HUDEP-2 (cell line): Measurements from ENCODE around the gene KIF6.
"Not testable (repeated sequence)": the region's sequence is repeated elsewhere in the genome, so short reads cannot be mapped to it uniquely, and the experiment has no call there.

Experiments used
- DNase-seq, 76 experiments: peaks; one replicate each; lab custom pipeline; 2025; ENCODE audit not compliant: unreplicated experiment in 76 of 76; lab: John Stamatoyannopoulos, UW

Gene KIF6

GRCh38 chr6:39515006-39515405 lies 210.2 kb downstream of the KIF6 start:
- DNase-seq = no peak

- DNase-seq = not testable (repeated sequence)
Observed at GRCh38 chr6:39509831-39510230, 215.4 kb downstream of the KIF6 start.

GRCh38 chr6:39508515-39508914 lies 216.7 kb downstream of the KIF6 start:
- DNase-seq = no peak

GRCh38 chr6:39507331-39507998 lies 217.7 kb downstream of the KIF6 start:
- DNase-seq = no peak

- not testable (repeated sequence) for DNase-seq
Observed at GRCh38 chr6:39502362-39502955, 222.7 kb downstream of the KIF6 start.

- no peak for DNase-seq
Observed at GRCh38 chr6:39499053-39499452, 226.2 kb downstream of the KIF6 start.

GRCh38 chr6:39498096-39498495 lies 227.1 kb downstream of the KIF6 start:
- DNase-seq = no peak

- DNase-seq = no peak
Observed at GRCh38 chr6:39496915-39497314, 228.3 kb downstream of the KIF6 start.

- no peak for DNase-seq
Observed at GRCh38 chr6:39496456-39496855, 228.8 kb downstream of the KIF6 start.

GRCh38 chr6:39495640-39496039 lies 229.6 kb downstream of the KIF6 start:
- DNase-seq = no peak

- DNase-seq = no peak
Observed at GRCh38 chr6:39494998-39495397, 230.2 kb downstream of the KIF6 start.

GRCh38 chr6:39493777-39494176 lies 231.4 kb downstream of the KIF6 start:
- no peak for DNase-seq

- DNase-seq = no peak
Observed at GRCh38 chr6:39493174-39493573, 232.0 kb downstream of the KIF6 start.

GRCh38 chr6:39490108-39490507 lies 235.1 kb downstream of the KIF6 start:
- DNase-seq = no peak

GRCh38 chr6:39488255-39488879 lies 236.8 kb downstream of the KIF6 start:
- DNase-seq = no peak

GRCh38 chr6:39484276-39484675 lies 240.9 kb downstream of the KIF6 start:
- DNase-seq = no peak

GRCh38 chr6:39479819-39480218 lies 245.4 kb downstream of the KIF6 start:
- DNase-seq = not testable (repeated sequence)

GRCh38 chr6:39476670-39477069 lies 248.5 kb downstream of the KIF6 start:
- DNase-seq = no peak

GRCh38 chr6:39476151-39476550 lies 249.1 kb downstream of the KIF6 start:
- DNase-seq = no peak

- DNase-seq = no peak
Observed at GRCh38 chr6:39471954-39472659, 253.1 kb downstream of the KIF6 start.

- DNase-seq = no peak
Observed at GRCh38 chr6:39470506-39470905, 254.7 kb downstream of the KIF6 start.

- no peak for DNase-seq
Observed at GRCh38 chr6:39468385-39468784, 256.8 kb downstream of the KIF6 start.
